Calu3 (cell line): Measurements from ENCODE around the gene CFAP92. TPM values are rescaled to one million over a fixed set of nuclear protein-coding genes. Genes with fewer than 3 reads are reported as not detected.

ENCODE experiments used
- BruUV-seq: library from RNA; stranded (reverse); fragments of 400-500 nt; replicated peaks from 2 replicates; lab custom pipeline; 2021; lab: Mats Ljungman, UMichigan
- CTCF ChIA-PET: fragments of 300-600 bp; sonication (Branson Sonifier 250); formaldehyde crosslinking; loops from one replicate; lab custom pipeline; 2022; ENCODE audit warnings: antibody characterized with exemption; lab: Charles Lee
- DNase-seq: peaks from one replicate; pipeline ENCODE4 v3.0.0; 2022
- H3K27ac Mint-ChIP-seq: one replicate; pipeline ENCODE4 v1.8.0; 2022; ENCODE audit warnings: mixed read lengths; ENCODE audit not compliant: unreplicated experiment
- H3K27me3 Mint-ChIP-seq: one replicate; pipeline ENCODE4 v1.8.0; 2022; ENCODE audit warnings: mixed read lengths; ENCODE audit not compliant: unreplicated experiment
- H3K36me3 Mint-ChIP-seq: one replicate; pipeline ENCODE4 v1.8.0; 2022; ENCODE audit warnings: mild to moderate bottlenecking, moderate library complexity, mixed read lengths; ENCODE audit not compliant: insufficient read depth, unreplicated experiment
- H3K4me1 Mint-ChIP-seq: one replicate; pipeline ENCODE4 v1.8.0; 2022; ENCODE audit warnings: mild to moderate bottlenecking, low read depth, mixed read lengths; ENCODE audit not compliant: unreplicated experiment
- H3K4me3 Mint-ChIP-seq: one replicate; pipeline ENCODE4 v1.8.0; 2022; ENCODE audit warnings: mild to moderate bottlenecking, low read depth, moderate library complexity, mixed read lengths; ENCODE audit not compliant: unreplicated experiment
- H3K9me3 Mint-ChIP-seq: one replicate; pipeline ENCODE4 v1.8.0; 2022; ENCODE audit warnings: low read depth, mixed read lengths; ENCODE audit not compliant: unreplicated experiment
- intact Hi-C: fragments of 100-400 bp; cut with micrococcal nuclease; formaldehyde crosslinking; loops from one replicate; pipeline ENCODE4 v1.10.0; 2022; ENCODE audit not compliant: unreplicated experiment
- total RNA-seq: library from RNA; stranded (reverse); gene quantifications from 2 replicates; pipeline ENCODE4 v1.2.3, GENCODE V29; 2022
- TF ChIP-seq, protein P1 (sequence below): fragments of 200-600 bp; IDR thresholded peaks from one replicate; pipeline ENCODE4 v1.8.0; 2022; ENCODE audit warnings: antibody characterized with exemption; ENCODE audit not compliant: unreplicated experiment

Gene CFAP92
- total RNA-seq, 1 experiment from 2014 or later, result 0.92 TPM

DNA sequence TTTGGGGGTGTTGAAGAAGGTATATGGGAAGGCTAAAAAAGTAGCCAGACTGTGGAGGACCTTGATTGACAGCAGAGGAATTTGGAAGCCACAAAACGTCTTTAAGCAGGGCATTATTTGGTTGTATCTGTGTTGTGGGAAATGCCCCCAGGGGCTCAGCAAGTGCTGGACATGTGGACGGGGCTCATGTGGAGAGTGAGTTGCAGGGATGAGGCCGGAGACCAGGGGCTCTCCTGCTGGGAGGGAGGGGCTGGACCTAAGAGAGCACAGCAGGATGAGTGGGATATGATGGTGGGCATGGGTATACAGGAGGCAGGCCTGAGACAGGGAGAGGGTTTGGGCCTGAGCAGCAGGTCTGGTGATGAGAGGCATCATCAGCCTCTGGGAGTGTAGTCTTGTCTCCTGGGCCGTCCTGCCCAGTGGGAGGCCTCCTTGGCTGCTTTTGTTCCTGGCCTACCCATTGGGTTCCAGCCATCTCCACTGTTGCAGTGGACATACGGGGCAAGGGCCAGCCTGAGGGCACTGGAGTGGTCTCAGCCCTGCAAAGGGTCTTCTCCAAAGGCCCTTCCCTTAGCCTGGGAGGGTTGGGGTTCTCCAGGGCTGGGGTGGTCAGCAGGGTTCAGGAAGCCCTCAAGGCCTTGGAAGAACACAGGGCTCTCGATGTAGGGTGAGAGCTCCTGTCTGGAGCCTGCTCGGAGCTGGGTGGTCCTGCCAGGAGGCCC is 86.9 kb downstream of the CFAP92 start:
- TF ChIP-seq, protein P1, sequence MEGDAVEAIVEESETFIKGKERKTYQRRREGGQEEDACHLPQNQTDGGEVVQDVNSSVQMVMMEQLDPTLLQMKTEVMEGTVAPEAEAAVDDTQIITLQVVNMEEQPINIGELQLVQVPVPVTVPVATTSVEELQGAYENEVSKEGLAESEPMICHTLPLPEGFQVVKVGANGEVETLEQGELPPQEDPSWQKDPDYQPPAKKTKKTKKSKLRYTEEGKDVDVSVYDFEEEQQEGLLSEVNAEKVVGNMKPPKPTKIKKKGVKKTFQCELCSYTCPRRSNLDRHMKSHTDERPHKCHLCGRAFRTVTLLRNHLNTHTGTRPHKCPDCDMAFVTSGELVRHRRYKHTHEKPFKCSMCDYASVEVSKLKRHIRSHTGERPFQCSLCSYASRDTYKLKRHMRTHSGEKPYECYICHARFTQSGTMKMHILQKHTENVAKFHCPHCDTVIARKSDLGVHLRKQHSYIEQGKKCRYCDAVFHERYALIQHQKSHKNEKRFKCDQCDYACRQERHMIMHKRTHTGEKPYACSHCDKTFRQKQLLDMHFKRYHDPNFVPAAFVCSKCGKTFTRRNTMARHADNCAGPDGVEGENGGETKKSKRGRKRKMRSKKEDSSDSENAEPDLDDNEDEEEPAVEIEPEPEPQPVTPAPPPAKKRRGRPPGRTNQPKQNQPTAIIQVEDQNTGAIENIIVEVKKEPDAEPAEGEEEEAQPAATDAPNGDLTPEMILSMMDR, result no peak
- no peaks in the 10 kb centered on the region for H3K4me1 Mint-ChIP-seq
- intact Hi-C loops, result no loop called here
- no peak overlapping the region for H3K27ac Mint-ChIP-seq
- CTCF ChIA-PET, result no interaction called here
- DNase-seq, result no peak
- no peaks in the 10 kb centered on the region for H3K27me3 Mint-ChIP-seq
- no TSS peak for BruUV-seq
- H3K9me3 Mint-ChIP-seq, result no peaks in the 10 kb centered on the region
- H3K4me3 Mint-ChIP-seq, result no peak overlapping the region
- peaks cover 42% of the 10 kb centered on the region for H3K36me3 Mint-ChIP-seq

DNA sequence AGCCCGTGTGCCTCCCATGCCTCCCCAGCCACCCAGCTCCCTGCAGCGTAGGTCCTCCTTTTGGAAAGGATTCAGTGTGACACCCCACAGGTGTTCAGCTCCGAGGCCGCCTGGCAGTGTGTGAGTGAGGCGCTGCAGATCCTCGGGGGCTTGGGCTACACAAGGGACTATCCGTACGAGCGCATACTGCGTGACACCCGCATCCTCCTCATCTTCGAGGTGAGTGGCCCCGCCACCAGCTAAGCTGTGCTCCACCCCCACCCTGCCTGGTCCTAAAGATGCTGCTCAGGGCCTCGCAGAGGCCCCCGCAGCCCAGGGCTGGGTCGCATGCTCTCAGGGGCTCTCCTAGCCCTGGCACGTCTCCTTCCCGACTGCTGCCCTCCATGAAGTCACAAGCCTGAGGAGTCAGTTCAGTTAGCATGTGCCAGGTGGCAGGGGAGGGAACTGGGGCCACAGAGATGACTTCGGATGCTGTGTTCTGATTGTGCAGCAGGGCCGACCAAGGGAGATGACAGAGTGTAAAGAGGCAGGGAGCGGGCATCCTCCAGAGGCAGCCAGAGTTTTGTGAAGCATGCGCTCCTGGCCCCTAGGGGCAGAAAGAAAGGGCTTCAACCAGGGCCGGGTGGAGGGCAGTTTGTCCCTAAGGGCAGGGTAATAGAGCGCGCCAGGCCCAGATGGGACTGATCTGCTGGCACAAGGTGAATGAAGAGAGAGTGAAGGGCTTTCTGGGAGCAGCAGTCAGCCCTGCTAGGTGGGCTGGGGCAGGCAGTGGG is 87.7 kb downstream of the CFAP92 start:
- Mint-ChIP-seq H3K4me1 (no peaks in the 10 kb centered on the region), H3K27me3 (no peaks in the 10 kb centered on the region), H3K9me3 (no peaks in the 10 kb centered on the region), H3K36me3 (peaks cover 44% of the 10 kb centered on the region), H3K27ac (no peak overlapping the region), H3K4me3 (no peak overlapping the region)
- TF ChIP-seq, protein P1, result no peak
- intact Hi-C loops, result no loop called here
- no peak for DNase-seq
- CTCF ChIA-PET, result no interaction called here
- no TSS peak for BruUV-seq

DNA sequence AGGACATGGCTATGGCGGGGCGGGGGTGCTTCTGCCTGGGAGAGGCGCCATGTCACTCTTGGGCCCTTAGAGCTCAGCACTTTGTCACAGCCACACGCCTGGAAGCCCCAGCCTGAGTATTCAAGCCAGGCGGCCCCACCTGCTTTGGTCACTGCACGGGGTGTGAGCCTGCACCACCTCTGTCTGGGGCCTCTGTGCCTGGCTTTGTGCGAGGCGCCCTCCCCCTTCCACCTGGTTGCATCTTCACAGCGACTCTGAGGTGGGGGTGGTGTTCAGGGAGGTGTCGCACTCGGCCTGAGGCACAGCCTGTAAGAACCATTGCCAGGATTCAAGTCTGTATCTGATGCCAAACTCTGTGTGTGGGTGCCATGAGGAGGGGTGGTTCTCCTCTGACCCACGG is 90.4 kb downstream of the CFAP92 start:
- CTCF ChIA-PET, result no interaction called here
- intact Hi-C loops, result no loop called here
- no TSS peak for BruUV-seq
- H3K27me3 Mint-ChIP-seq, result no peaks in the 10 kb centered on the region
- TF ChIP-seq, protein P1, result no peak
- H3K36me3 Mint-ChIP-seq, result peaks cover 68% of the 10 kb centered on the region
- no peak overlapping the region for H3K27ac Mint-ChIP-seq
- no peaks in the 10 kb centered on the region for H3K9me3 Mint-ChIP-seq
- H3K4me3 Mint-ChIP-seq, result no peak overlapping the region
- H3K4me1 Mint-ChIP-seq, result no peaks in the 10 kb centered on the region
- no peak for DNase-seq

DNA sequence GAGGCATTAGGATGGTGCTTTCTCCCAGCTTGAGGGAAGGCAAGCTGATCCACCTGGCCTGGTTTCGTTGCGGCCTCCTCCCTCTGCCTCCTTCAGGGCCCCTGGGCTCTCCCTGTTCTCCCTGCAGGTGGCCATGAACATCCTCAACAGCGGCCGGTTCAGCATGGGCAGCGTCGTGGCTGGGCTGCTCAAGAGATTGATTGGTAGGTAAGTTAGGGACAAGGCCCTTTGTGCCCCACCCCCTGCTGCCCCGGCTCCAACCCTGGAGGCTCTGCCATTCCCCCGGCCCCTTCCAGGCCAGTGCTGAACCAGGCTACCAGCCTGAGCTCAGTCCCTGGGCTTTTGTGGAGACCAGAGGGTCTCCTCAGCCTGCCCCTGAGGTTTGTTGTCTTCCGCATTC is 91.5 kb downstream of the CFAP92 start:
- Mint-ChIP-seq H3K4me3 (no peak overlapping the region), H3K36me3 (peaks cover 75% of the 10 kb centered on the region), H3K4me1 (no peaks in the 10 kb centered on the region), H3K9me3 (no peaks in the 10 kb centered on the region), H3K27ac (no peak overlapping the region), H3K27me3 (no peaks in the 10 kb centered on the region)
- CTCF ChIA-PET, result no interaction called here
- intact Hi-C loops, result no loop called here
- no peak for DNase-seq
- no TSS peak for BruUV-seq
- TF ChIP-seq, protein P1, result no peak
